Stimulated activated CD8-positive, alpha-beta memory T cell treated with anti-CD3 and anti-CD28 coated beads, Interleukin-15, amount 100 ng/mL, for 48 hours (primary cell): ENCODE data around the gene HUNK.
"Not testable (repeated sequence)": the region's sequence is repeated elsewhere in the genome, so short reads cannot be mapped to it uniquely, and the experiment has no call there.

Experiments used
- DNase-seq, 2 donors: peaks; one replicate each; pipeline ENCODE4 v3.0.0-alpha.2; 2020; ENCODE audit warnings: low read depth in 2 of 2

The HUNK gene

DNA sequence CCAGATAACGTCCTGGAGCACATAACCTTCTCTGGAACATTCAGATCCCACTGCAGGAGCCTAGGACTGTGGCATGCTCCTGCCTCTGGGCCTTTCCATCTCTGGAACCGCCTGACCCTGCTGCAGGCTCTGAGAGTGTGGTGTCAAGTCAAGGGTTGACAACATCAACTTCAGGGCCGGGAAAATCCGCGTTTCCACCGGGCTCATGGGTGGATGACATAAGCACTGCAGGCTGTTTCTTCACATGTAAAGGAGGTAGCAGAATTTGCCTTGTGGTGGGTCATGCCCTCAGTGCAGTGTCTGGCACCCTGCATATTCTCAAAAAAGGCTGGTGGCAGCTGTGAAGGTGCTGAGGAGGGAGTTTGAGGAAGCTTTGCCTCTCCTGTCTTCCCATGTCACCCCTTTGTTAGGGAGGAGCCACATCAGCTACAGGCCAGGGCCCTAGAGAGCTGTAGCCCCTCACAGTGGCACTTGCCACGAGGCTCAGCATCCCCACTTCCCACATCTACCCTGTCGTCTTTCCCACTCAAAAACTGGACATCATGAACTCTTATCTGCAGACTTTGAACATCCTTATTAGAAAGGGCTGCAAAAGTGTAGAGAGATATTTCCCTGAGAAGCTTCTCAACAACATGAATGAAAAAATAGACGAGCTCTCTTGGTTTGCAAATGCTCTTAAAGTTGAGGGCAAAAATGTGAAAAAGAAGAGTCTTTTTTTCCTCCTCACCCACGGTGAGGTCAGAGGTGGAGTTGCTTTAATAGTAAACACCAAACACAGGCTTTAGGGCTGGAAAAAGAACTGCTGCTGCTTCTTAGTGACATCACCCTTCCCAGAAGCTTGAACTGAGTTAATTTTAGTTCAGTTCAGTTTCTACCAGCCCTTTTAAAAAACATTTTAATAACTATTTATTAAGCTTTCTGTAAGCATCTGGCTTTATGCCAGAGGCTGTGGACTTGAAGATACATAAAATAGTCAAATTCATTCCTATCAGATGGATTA is 121.3 kb downstream of the HUNK start:
- DNase-seq, result no peak

DNA sequence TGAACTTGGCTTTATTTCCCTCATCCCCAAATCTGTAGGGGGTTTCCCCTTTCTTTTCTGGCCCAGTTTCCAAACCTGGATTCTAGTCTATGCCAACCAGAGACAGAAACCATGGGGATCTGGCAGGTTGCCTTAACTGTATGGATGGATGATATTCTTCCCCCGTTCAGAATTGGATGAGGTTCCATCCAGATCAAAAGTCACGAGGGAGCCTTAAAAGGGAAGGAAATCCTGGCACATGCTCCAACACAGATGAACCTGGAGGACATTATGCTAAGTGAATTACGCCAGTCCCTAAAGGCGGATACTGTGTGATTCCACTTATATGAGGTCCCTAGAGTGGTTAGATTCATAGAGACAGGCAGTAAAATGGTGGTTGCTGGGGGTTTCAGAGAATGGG is 124.4 kb downstream of the HUNK start:
- DNase-seq, result no peak

DNA sequence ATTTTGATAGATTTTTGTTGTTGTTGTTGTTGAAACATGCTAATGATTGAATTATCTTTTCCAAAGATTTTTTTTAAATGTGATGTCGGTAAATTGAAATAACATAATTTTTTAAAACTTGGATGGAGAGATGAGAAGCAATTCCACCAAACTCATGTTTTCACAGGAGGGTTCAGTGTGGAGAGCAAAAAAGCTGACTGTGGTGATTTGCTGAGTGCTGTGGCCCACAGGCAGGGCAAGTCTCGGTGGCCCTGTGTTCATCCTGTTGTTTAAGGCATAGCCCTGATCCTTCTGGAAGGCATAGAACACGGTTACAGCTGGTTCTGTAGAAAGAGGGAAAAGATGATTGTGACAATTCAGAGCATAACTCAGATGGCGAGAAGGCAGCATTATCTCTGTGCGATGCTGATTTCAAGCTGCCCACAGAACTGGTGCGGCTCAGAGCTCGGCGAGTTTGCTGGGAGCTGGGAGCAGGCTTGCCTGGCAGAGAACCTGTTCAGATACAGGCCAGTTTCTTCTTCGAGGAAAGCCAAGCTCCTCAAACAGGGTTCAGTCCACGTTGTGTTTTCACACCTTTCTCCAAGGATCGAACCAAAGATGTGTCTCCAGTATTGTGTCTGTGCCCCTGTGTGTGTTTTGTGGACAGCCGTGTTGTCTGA is 127.1 kb downstream of the HUNK start:
- DNase-seq, result no peak

DNA sequence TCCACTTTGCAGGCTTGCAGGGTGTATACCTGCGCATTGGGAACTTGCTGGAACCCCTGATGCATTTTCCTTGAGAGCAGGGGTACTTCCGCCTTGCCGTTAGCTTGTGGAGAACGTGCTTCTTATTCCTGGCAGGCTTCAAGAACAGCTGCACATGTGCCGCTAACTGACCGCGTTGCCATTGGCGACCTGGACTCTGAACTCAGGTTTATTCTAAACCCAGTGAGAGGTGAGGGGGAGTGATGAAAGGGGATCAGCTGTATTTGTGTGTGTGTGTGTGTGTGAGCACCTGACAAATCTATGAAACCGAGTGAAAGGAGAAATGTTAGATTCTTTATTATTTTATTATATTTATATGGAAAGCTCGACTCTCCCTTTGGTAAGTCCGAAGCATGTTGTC is 128.6 kb downstream of the HUNK start:
- DNase-seq, result no peak

DNA sequence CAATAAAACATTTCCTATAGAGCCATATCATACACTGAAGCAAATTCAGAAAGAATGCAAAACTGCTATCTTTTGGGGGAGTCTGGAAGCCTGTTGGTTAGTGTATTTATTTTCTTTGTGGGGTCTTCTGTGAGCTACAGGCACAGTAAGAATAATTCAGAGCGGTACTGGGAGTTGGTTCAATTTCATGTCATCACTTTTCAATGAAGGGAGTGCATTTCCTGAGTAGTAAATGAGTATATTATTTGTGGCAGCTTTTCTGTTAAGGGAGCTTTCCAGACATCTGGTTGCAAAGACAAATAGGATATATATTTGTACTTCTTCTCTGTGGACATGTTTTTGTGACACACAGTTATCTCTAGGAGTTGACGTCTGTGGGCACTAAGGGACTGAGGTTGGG is 130.6 kb downstream of the HUNK start:
- DNase-seq, result no peak

DNA sequence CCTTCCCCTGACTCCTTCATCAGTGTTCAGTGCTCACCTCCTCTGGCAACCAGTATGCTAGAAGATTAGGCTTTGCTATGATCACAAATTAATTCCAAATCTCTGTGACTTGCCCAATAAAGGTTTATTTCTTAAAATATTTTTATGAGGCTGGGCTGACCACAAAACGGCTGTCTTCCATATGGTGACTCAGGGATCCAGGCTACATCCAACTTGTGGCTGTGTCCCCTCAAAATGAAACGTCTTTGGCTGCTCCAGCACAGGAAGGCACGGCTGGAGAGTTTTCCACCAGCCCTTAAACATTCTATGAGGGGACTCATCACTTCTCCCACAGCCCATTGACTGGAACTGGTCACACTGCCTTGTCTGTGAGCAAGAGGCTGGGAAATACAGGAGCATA is 131.5 kb downstream of the HUNK start:
- no peak for DNase-seq

DNA sequence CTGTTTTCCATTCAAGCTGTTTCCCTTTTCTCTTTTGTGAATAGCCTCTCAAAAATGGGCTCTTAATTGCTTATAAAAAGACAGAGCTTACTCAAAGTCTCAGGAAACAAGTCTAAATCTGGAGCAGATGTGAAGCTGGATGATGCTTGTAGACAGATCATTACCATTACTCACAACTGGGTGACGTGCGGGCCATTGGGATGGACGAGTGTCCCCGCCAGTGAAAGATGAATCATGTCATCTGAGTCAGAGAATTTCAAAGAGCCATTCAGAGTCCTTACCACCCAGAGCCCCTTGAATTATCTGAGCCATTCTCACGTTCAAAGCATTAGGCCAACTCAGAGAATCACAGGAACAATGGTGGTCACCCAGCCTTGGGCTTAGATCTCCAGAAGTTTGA is 134.6 kb downstream of the HUNK start:
- DNase-seq, result no peak

DNA sequence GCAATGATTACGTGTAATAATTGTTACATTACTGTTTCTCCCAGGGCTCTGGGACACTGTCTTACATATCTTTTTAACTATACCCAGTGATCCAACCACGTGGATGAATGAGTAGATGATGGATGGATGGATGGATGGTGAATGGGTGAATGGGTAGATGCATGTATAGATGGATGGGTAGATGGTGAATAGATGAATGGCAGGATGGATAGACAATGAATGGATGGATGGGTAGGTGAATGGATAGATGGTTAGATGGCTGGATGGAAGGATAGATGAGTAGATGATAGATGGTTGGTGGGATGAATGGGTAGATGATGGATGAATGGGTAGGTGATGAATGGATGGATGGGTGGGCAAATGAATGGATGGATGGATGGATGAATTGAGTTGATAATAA is 135.9 kb downstream of the HUNK start:
- no peak for DNase-seq

DNA sequence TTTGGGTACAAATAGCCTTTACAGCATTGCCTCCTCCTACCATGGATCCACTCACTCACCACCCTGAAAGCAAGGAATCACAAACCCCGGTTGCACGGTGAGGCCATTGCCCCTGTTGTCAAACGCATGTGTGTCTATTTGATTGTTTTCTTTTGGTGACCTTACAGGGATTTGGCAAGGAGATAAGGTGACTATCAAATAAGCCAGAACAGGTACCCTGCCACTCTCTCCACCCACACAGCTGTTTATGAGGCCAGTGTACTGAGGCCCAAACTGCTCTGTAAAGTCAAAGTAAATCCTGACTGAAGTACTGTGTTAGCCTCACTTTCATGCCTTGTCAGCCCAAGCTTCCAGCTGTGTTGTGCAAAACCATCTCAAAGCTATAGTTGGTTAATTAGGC is 136.4 kb downstream of the HUNK start:
- no peak for DNase-seq

DNA sequence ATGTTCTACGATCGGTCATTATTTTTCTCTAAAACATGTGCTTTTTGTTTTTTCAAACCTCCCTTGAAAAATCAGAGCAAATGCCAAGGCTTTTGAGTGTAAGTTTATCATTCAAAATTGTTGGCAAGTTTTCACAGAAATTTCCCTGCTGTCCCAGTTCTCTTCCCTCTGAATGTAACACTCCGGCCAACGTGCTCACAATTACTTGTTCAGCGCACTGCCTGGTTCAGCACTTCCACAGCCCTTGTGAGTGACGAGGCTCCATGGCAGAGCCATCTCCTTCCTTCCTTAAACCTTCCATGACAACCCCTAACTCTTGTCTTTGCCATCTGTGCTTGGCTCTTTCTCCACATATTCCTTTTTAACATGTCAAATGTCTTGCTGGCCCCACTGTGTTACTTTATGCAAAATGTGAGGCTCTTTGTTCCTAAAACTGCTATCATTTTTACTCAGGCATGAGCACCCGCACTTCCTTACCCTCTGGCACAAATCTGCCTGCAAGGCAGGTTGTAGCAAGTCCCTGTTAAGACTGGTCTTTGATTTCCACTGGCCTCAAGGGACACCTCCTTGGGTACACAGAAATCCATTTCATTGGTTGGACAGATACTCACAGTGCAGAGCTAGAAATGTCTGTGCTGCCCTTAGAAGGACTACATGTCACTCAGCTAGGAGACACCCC is 142.8 kb downstream of the HUNK start:
- no peak for DNase-seq

DNA sequence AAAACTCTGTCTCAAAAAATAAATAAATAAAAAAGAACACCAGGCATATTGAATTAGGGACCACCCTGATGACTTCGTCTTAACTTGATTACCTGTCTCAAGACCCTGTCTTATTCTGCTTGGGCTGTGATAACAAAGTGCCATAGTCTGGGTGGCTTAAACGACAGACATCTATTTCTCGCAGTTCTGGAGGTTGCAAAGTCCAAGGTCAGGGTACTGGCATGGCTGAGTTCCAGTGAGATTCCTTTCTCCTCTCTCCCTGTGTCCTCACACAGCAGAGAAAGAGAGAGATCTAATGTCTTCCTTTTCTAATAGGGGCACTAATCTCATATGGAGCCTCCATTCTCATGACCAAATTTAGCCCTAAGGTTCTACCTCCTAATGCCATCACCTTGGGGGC is 145.6 kb downstream of the HUNK start:
- DNase-seq, result no peak

DNA sequence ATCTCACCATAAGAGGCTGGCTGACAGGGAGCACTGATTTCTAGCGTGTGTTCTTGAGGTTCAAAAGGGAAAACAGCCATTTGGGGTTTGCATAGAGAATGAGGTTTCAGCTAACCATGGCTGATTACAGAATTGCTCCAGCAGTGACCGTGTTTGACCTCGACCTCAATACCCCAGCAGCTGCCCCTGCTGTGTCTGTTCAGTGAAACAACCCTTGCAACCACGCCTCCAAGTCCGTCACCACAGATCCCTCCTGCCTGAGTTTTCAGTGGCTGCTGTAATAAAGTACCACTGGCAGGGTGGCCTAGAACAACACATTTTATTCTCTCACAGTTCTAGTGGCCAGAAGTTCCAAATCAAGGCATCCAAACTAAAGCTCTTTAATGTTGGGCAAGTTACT is 147.7 kb downstream of the HUNK start:
- DNase-seq, result no peak

DNA sequence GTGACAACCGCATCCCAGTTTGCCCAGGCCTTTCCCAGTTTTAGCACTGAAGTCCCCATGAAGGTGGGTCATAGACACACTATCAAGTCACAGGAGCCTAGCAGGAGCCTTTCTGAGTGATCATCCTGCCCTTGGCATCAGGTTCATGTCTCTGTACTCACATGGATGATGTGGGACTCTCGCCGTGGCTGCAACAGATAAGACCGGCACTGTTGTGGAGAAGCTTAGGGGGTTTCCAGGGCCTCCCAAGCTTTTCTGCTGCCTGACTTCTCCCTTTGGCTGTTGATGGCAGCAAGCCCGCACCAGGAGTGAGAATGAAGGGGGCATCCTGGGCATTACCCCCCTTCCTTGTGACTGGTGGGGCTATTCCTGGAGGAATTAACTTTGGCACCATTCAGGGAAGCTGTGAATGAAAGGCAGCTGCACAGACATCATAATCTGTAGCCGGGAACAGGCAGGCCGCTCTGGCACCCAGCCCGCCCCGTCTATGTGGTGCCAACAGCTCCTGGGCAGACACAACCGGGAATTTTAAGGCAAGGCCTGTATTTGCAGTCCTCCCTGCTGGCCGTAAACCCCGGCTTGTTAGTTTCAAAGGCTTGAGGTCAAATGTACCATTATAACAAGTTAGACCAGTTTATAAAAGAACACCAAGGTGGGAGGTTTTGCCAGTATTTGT is 148.6 kb downstream of the HUNK start:
- no peak for DNase-seq

DNA sequence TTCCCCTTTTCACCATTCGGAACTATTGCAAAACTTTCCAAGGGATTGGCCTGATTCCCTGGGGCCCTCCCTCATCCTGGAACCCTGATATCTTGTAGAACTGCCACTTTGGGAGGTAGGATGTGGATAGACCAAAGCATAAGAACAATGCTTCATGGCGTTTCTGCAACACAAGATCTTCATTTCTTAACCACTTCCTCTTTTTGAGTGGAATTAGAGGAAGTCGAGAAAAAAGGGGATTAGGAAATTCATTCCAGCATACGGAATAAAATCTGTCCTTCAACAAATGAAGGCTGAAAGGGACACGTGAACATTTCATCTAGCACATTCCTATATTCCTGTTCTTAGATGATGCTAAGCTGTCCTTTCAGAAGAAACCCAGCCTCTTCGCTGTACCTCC is 149.3 kb downstream of the HUNK start:
- no peak for DNase-seq

DNA sequence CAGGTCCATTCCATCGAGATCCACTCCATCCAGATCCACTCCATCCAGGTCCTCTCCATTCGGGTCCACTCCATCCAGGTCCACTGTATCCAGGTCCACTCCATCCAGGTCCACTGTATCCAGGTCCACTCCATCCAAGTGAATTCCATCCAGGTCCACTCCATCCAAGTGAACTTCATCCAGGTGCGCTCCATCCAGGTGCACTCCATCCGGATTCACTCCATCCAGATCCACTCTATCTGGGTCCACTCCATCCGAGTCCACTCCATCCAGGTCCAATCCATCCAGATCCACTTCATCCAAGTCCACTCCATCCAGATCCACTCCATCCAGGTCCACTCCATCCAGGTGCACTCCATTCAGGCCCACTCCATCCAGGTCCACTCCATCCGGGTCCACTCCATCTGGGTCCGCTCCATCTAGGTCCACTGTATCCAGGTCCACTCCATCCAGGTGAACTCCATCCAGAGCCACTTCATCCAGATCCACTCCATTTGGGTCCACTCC is 157.4 kb downstream of the HUNK start:
- DNase-seq, result no peak

DNA sequence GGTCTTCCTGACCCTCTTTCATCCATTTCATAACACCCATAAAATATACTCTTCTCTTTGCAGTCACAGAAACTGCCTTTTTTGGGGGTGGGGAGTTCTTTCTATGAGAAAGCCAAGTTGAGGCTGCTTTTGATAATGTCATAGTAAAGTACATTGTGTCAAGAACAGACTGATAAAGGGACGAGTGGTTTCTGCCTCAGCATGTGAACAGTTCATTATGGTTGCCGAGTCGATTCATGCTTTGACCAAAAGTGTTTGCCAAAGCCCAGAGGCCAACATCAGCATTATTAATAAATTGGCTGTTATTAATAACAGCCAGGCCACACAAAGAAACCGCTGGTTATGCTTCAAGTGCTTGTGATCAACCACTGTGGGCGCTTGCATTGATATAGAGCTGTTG is 162.0 kb downstream of the HUNK start:
- no peak for DNase-seq

DNA sequence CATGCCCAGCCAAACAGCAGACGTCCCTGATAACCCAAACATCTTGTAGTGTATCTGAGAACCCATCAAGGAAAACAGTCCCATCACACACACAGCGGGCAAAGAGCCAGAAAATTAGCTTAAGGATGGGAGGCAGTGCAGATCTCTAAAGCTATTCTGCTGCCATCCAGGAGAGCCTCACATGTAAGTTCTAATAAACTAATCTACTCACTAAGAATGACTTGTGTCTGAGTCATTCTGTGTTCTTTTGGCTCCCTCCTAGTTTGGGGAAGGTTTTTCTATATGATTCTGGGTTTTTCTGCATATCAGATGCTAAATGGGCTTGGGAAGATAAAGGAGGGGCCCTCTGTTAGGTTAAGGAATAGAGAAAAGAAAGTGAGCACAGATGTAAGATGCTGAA is 162.8 kb downstream of the HUNK start:
- no peak for DNase-seq

DNA sequence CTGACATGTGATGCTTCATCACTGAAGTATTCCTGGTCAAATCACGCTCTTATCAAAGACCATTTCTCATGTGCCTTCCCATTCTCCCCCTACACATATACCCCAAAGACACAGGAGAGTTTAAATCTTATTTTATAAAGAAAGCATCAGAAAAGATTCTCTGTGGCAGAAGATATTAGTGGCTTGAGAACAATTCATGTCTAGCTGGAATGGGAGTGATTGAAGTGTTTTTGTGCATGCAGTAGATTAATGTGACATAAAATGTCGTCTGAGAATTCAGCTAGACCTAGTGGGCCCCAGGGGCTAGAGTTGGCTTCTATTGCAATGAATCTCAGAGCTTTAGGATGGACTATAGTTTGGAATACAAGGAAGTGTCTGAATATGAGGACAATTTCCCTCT is 163.9 kb downstream of the HUNK start:
- no peak for DNase-seq

DNA sequence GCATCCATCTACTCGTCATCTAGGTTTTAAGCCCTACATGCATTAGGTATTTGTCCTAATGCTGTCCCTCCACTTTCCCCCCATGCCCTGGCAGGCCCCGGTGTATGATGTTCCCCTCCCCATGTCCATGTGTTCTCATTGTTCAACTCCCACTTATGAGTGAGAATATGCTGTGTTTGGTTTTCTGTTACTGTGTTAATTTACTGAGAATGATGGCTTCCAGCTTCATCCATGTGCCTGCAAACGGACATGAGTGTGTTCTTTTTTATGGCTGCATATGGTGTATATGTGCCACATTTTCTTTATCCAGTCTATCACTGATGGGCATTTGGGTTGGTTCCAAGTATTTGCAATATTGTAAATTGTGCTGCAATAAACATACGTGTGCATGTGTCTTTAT is 165.9 kb downstream of the HUNK start:
- not testable (repeated sequence) for DNase-seq

DNA sequence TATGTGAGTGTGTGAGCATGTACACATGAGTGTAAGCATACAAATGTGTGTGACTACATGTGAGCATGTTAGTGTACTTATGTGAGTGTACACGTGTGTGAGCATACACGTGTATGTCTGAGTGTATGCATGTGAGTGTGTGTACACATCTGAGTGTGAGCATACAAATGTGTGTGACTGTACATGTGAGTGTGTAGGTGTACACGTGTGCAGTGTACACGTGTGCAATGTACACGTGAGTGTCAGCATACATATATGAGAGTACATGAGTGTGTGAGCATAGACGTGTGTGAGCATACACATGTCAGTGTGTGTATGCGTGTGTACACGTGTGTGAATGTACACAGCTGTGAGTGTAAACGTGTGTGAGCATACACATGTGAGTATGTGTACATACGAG is 170.6 kb downstream of the HUNK start:
- no peak for DNase-seq

DNA sequence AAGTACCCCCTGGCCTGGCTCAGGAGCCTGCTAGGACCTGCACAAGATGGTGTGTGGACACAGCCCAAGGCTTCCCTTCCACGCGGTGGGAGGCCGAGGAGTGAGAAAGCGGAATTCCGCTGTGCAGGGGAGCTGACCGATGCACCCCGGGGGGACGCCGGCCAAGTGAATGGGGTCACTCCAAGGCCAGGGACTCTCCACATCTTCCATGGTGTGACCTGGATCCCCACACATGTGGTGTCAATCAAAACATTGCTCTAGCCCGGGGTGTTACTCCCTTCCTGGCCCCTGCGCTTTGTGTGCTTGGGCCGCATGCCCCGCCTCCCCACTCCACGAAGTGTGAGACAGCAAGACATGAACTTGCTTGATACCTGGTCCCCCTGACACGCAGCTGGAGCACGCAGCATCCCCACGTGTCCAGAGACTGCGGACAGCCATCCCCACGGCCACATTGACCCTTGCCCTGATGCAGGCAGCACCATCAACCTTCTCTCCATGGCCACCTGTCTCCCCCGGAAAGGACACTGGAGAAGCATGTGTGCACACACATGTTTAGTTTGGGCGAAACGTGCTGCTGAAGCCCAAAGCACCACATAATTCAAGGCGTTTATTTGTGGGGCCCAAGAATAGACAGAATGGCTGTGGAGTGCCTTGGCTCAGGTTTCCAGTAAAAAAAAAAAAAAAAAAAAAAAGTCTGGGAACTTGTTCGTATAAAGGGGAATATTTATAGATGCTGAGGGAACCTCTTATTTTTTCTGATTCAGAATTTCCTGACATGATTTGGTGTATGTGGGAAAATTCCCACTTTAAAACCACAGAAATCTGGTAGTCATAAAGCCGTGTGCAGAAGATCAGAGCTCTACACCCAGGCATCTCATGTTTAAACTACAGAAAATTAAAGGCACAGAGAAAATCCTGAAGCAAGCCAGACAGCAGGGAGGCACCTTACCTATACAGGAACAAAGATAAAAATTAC is 171.7 kb downstream of the HUNK start:
- DNase-seq, result no peak
